NCI-H2107 treated with DMSO at 0.1 percent for 48 hours (cell line): ENCODE data around the gene SLC16A12.
"Not testable (repeated sequence)": the region's sequence is repeated elsewhere in the genome, so short reads cannot be mapped to it uniquely, and the experiment has no call there.

Experiments used
- DNase-seq: peaks from one replicate; lab custom pipeline; 2025; ENCODE audit not compliant: unreplicated experiment; lab: John Stamatoyannopoulos, UW

SLC16A12 gene

GRCh38 chr10:89474452-89474851, 60.9 kb downstream of the SLC16A12 start:
- no peak for DNase-seq

- DNase-seq, result no peak
Measured at GRCh38 chr10:89471110-89471809, 64.1 kb downstream of the SLC16A12 start.

GRCh38 chr10:89470628-89471027, 64.8 kb downstream of the SLC16A12 start:
- DNase-seq, result no peak

- DNase-seq, result no peak
Measured at GRCh38 chr10:89469517-89469916, 65.9 kb downstream of the SLC16A12 start.

- DNase-seq, result no peak
Measured at GRCh38 chr10:89468191-89468965, 67.0 kb downstream of the SLC16A12 start.

GRCh38 chr10:89466599-89467035, 68.8 kb downstream of the SLC16A12 start:
- no peak for DNase-seq

GRCh38 chr10:89465196-89465595, 70.2 kb downstream of the SLC16A12 start:
- DNase-seq, result no peak

GRCh38 chr10:89463846-89464537, 71.4 kb downstream of the SLC16A12 start:
- no peak for DNase-seq

- no peak for DNase-seq
Measured at GRCh38 chr10:89458784-89459183, 76.6 kb downstream of the SLC16A12 start.

GRCh38 chr10:89458291-89458690, 77.1 kb downstream of the SLC16A12 start:
- no peak for DNase-seq

- no peak for DNase-seq
Measured at GRCh38 chr10:89454561-89455347, 80.6 kb downstream of the SLC16A12 start.

GRCh38 chr10:89452193-89452592, 83.2 kb downstream of the SLC16A12 start:
- DNase-seq, result no peak

- no peak for DNase-seq
Measured at GRCh38 chr10:89450901-89451300, 84.5 kb downstream of the SLC16A12 start.

- DNase-seq, result not testable (repeated sequence)
Measured at GRCh38 chr10:89444819-89445218, 90.6 kb downstream of the SLC16A12 start.

GRCh38 chr10:89442289-89442688, 93.1 kb downstream of the SLC16A12 start:
- DNase-seq, result no peak

GRCh38 chr10:89440226-89441009, 95.0 kb downstream of the SLC16A12 start:
- no peak for DNase-seq

- no peak for DNase-seq
Measured at GRCh38 chr10:89438525-89438924, 96.9 kb downstream of the SLC16A12 start.

GRCh38 chr10:89431977-89432376, 103.4 kb downstream of the SLC16A12 start:
- DNase-seq, result no peak

- DNase-seq, result no peak
Measured at GRCh38 chr10:89428877-89429276, 106.5 kb downstream of the SLC16A12 start.

GRCh38 chr10:89427629-89428028, 107.8 kb downstream of the SLC16A12 start:
- DNase-seq, result no peak
